Activated CD8-positive, alpha-beta memory T cell treated with anti-CD3 and anti-CD28 coated beads, Interleukin-2, amount 10 ng/mL, durations not matched to agents 7 days and 5 days (primary cell): ENCODE results near the gene EPAS1. TPM values are rescaled to one million over a fixed set of nuclear protein-coding genes. Genes with fewer than 3 reads are reported as not detected.

Source experiments
- ATAC-seq: fragments of 150-1000 bp; cut with Tn5 transposase; one replicate; pipeline ENCODE4 v1.10.0; 2021; ENCODE audit warnings: moderate library complexity
- CTCF ChIA-PET: fragments of 350-600 bp; sonication (Branson Sonifier 250); formaldehyde crosslinking; loops from one replicate; lab custom pipeline; 2021; ENCODE audit warnings: antibody characterized with exemption; lab: Charles Lee
- DNase-seq: peaks from one replicate; pipeline ENCODE4 v3.0.0-alpha.2; 2020
- H3K27ac Mint-ChIP-seq: one replicate; pipeline ENCODE4 v1.8.0; 2021; ENCODE audit warnings: mild to moderate bottlenecking, mixed read lengths
- H3K27me3 Mint-ChIP-seq: one replicate; pipeline ENCODE4 v1.8.0; 2021; ENCODE audit warnings: mixed read lengths
- H3K36me3 Mint-ChIP-seq: one replicate; pipeline ENCODE4 v1.8.0; 2021; ENCODE audit warnings: mild to moderate bottlenecking, mixed read lengths
- H3K4me1 Mint-ChIP-seq: one replicate; pipeline ENCODE4 v1.8.0; 2021; ENCODE audit warnings: mixed read lengths
- H3K4me3 Mint-ChIP-seq: one replicate; pipeline ENCODE4 v1.8.0; 2021; ENCODE audit warnings: mild to moderate bottlenecking, moderate library complexity, mixed read lengths
- H3K9me3 Mint-ChIP-seq: one replicate; pipeline ENCODE4 v1.8.0; 2022; ENCODE audit warnings: low read depth, mixed read lengths
- total RNA-seq, 2 experiments: library from RNA; stranded (reverse); gene quantifications; one replicate each; pipeline ENCODE4 v1.2.3, GENCODE V29; 2021

Gene EPAS1
- total RNA-seq, 2 experiments from 2014 or later = 15.6 to 42.5 TPM

DNA sequence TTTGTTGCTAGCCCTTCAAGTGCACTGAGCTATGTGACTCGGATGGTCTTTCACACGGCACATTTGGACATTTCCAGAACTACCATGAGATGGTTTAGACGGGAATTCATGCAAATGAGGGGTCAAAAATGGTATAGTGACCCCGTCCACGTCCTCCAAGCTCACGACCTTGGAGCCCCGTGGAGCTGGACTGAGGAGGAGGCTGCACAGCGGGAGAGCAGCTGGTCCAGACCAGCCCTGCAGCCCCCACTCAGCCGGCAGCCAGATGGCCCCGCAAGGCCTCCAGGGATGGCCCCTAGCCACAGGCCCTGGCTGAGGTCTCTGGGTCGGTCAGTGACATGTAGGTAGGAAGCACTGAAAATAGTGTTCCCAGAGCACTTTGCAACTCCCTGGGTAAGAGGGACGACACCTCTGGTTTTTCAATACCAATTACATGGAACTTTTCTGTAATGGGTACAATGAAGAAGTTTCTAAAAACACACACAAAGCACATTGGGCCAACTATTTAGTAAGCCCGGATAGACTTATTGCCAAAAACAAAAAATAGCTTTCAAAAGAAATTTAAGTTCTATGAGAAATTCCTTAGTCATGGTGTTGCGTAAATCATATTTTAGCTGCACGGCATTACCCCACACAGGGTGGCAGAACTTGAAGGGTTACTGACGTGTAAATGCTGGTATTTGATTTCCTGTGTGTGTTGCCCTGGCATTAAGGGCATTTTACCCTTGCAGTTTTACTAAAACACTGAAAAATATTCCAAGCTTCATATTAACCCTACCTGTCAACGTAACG lies 88.8 kb downstream of the EPAS1 start:
- no peak for ATAC-seq
- H3K27me3 Mint-ChIP-seq = no peaks in the 10 kb centered on the region
- H3K27ac Mint-ChIP-seq = no peak overlapping the region
- CTCF ChIA-PET = interaction anchor here (1.1 to 1.4 kb wide), 2 partner anchors 11 to 20 kb away, joined by 3 to 4 read pairs; no protein-coding TSS in a partner anchor
- H3K4me1 Mint-ChIP-seq = peaks cover 8% of the 10 kb centered on the region
- DNase-seq = peak; percentile 15
- H3K9me3 Mint-ChIP-seq = no peaks in the 10 kb centered on the region
- H3K36me3 Mint-ChIP-seq = peaks cover 4% of the 10 kb centered on the region
- no peak overlapping the region for H3K4me3 Mint-ChIP-seq

- no peak for ATAC-seq
- H3K4me1 Mint-ChIP-seq = peaks cover 8% of the 10 kb centered on the region
- H3K9me3 Mint-ChIP-seq = no peaks in the 10 kb centered on the region
- H3K4me3 Mint-ChIP-seq = no peak overlapping the region
- H3K27ac Mint-ChIP-seq = peak overlapping the region; percentile 20
- DNase-seq = no peak
- no peaks in the 10 kb centered on the region for H3K27me3 Mint-ChIP-seq
- CTCF ChIA-PET = interaction anchor here (0.6 to 1.1 kb wide), 2 partner anchors 21 to 27 kb away, joined by 3 read pairs; no protein-coding TSS in a partner anchor
- H3K36me3 Mint-ChIP-seq = peaks cover 4% of the 10 kb centered on the region
Measured at GRCh38 chr2:46386763-46387162, 89.6 kb downstream of the EPAS1 start.

GRCh38 chr2:46387292-46387691 lies 90.1 kb downstream of the EPAS1 start:
- Mint-ChIP-seq H3K9me3 (no peaks in the 10 kb centered on the region), H3K27me3 (no peaks in the 10 kb centered on the region), H3K4me3 (no peak overlapping the region), H3K4me1 (peaks cover 8% of the 10 kb centered on the region), H3K27ac (peak overlapping the region; percentile 37), H3K36me3 (peaks cover 4% of the 10 kb centered on the region)
- ATAC-seq (peak; percentile 47), DNase-seq (peak; percentile 41)
- CTCF ChIA-PET = interaction anchor here (0.6 to 1.0 kb wide), 2 partner anchors 27 to 76 kb away, joined by 3 read pairs; no protein-coding TSS in a partner anchor

DNA sequence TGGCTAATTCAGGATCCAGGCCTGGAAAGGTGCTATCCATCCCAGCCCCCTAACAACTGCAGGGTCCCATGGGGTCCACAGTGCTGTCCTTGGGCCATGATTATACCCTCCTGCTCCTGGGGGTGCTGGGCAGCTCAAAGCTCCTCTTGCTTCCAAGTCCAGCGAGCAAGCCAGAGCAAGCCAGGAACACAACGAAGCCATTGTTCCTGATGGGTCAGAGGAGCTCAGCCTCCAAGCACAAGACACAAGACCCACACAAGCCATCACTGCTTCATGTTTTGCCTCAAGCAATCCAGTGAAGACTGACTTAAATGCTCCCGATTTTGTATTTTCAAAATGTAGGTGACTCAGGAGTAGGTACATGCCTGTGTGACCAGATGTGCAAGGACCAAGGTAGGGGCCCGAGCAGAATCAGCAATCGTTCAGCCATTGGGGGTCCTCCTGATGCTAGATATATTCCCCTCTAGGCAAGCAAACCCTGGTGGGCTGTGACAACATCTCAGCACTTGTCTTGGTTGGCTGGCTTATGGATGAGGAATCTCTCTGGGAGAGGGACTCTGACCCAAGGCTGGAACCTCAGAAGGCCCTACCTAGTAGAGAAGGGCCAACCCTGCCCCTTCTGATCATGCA lies 90.8 kb downstream of the EPAS1 start:
- peaks cover 4% of the 10 kb centered on the region for H3K36me3 Mint-ChIP-seq
- peak overlapping the region; percentile 37 for H3K27ac Mint-ChIP-seq
- DNase-seq = no peak
- peaks cover 8% of the 10 kb centered on the region for H3K4me1 Mint-ChIP-seq
- H3K27me3 Mint-ChIP-seq = no peaks in the 10 kb centered on the region
- no peaks in the 10 kb centered on the region for H3K9me3 Mint-ChIP-seq
- CTCF ChIA-PET = interaction anchor here (1.0 kb wide), 1 partner anchor 75 kb away, joined by 3 read pairs; no protein-coding TSS in a partner anchor
- ATAC-seq = no peak
- H3K4me3 Mint-ChIP-seq = no peak overlapping the region

DNA sequence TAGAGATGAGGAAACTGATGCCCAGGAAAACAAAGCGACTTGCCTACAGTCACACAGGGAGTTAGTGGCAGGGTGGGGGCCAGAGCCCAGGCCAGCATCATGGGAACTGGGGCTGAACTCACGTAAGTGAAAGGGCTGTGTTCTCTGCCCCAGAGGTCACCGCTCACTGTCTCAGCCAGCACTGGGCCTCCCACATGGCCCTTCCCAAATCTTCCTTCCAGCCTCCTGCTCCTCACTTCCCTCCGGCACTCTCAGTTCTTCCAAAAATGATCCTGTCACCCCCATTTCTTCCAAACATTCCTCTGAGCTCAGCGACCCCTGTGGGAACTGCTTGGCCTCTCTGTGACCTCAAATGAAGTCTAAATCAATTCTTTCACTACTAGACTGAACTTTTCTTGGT lies 91.7 kb downstream of the EPAS1 start:
- H3K4me1 Mint-ChIP-seq = peaks cover 8% of the 10 kb centered on the region
- H3K36me3 Mint-ChIP-seq = peaks cover 4% of the 10 kb centered on the region
- no peak for DNase-seq
- no peak overlapping the region for H3K27ac Mint-ChIP-seq
- no peaks in the 10 kb centered on the region for H3K27me3 Mint-ChIP-seq
- CTCF ChIA-PET = no interaction called here
- no peaks in the 10 kb centered on the region for H3K9me3 Mint-ChIP-seq
- H3K4me3 Mint-ChIP-seq = no peak overlapping the region
- no peak for ATAC-seq

- H3K4me1 Mint-ChIP-seq = peaks cover 8% of the 10 kb centered on the region
- no peaks in the 10 kb centered on the region for H3K9me3 Mint-ChIP-seq
- no peak overlapping the region for H3K27ac Mint-ChIP-seq
- DNase-seq = no peak
- ATAC-seq = no peak
- no peaks in the 10 kb centered on the region for H3K27me3 Mint-ChIP-seq
- CTCF ChIA-PET = no interaction called here
- H3K4me3 Mint-ChIP-seq = no peak overlapping the region
- H3K36me3 Mint-ChIP-seq = peaks cover 4% of the 10 kb centered on the region
Measured at GRCh38 chr2:46389417-46389916, 92.3 kb downstream of the EPAS1 start.

DNA sequence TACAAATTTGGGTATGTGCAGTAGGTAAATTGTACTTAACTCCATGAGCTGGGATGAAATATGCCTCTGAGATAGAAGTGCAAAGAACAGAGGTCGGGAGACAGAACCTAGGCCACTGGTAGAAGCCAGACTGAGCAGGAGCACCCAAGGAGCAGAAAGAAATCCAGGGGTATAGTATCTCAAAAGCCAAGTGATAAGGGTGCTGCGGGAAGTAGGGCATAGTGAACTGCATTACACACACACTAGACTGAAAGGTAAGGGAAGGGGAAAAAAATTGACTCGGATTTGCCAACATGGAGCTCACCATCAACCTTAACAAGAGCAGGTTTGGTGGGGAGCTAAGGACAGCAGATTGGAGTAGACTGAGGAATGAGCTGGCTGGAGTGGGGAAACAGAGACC lies 92.8 kb downstream of the EPAS1 start:
- Mint-ChIP-seq H3K27me3 (no peaks in the 10 kb centered on the region), H3K9me3 (no peaks in the 10 kb centered on the region), H3K4me1 (peaks cover 12% of the 10 kb centered on the region), H3K36me3 (no peaks in the 10 kb centered on the region), H3K27ac (no peak overlapping the region), H3K4me3 (no peak overlapping the region)
- CTCF ChIA-PET = no interaction called here
- DNase-seq = no peak
- ATAC-seq = no peak

DNA sequence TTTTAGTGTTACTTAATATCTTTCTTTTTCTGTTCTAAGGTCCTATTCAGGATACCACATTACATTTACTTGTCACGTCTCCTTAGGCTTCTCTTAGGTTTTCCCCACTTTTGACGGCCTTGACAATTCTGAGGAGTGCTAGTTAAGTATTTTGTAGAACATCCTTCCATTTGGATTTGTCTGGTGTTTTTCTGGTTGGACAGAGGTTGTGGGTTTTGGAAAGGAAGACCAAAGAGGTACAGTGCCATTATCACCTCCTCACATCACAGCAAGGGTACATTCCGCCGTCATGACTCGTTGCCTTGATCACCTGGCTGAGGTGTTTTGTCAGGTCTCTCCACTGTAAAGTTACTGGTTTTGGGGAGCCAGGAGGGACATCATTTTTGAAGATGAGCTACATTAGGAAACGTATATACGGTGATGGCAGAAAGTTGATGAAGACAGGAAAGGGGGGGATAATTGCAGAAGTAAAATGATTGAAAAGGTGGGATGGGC lies 93.7 kb downstream of the EPAS1 start:
- H3K4me3 Mint-ChIP-seq = no peak overlapping the region
- H3K36me3 Mint-ChIP-seq = no peaks in the 10 kb centered on the region
- ATAC-seq (no peak), DNase-seq (no peak)
- CTCF ChIA-PET = no interaction called here
- H3K9me3 Mint-ChIP-seq = no peaks in the 10 kb centered on the region
- H3K27me3 Mint-ChIP-seq = peaks cover 2% of the 10 kb centered on the region
- H3K4me1 Mint-ChIP-seq = peaks cover 17% of the 10 kb centered on the region
- H3K27ac Mint-ChIP-seq = no peak overlapping the region

GRCh38 chr2:46392561-46393346 lies 95.5 kb downstream of the EPAS1 start:
- CTCF ChIA-PET = interaction anchor here (1.4 kb wide), 1 partner anchor 63 kb away, joined by 3 read pairs; no protein-coding TSS in a partner anchor
- peaks cover 5% of the 10 kb centered on the region for H3K27me3 Mint-ChIP-seq

GRCh38 chr2:46393347-46393820 lies 96.2 kb downstream of the EPAS1 start:
- no peak for DNase-seq
- peaks cover 11% of the 10 kb centered on the region for H3K27me3 Mint-ChIP-seq
- no peaks in the 10 kb centered on the region for H3K36me3 Mint-ChIP-seq
- no peak overlapping the region for H3K27ac Mint-ChIP-seq
- no peak overlapping the region for H3K4me3 Mint-ChIP-seq
- H3K4me1 Mint-ChIP-seq = peaks cover 9% of the 10 kb centered on the region
- H3K9me3 Mint-ChIP-seq = no peaks in the 10 kb centered on the region
- CTCF ChIA-PET = interaction anchor here (1.4 kb wide), 1 partner anchor 63 kb away, joined by 3 read pairs; no protein-coding TSS in a partner anchor
- ATAC-seq = no peak

More at GRCh38 chr2:46392561-46393346, 95.5 kb downstream of the EPAS1 start:
- no peak overlapping the region for H3K4me3 Mint-ChIP-seq
- H3K9me3 Mint-ChIP-seq = no peaks in the 10 kb centered on the region
- peaks cover 9% of the 10 kb centered on the region for H3K4me1 Mint-ChIP-seq
- DNase-seq (no peak), ATAC-seq (no peak)
- no peaks in the 10 kb centered on the region for H3K36me3 Mint-ChIP-seq
- no peak overlapping the region for H3K27ac Mint-ChIP-seq

DNA sequence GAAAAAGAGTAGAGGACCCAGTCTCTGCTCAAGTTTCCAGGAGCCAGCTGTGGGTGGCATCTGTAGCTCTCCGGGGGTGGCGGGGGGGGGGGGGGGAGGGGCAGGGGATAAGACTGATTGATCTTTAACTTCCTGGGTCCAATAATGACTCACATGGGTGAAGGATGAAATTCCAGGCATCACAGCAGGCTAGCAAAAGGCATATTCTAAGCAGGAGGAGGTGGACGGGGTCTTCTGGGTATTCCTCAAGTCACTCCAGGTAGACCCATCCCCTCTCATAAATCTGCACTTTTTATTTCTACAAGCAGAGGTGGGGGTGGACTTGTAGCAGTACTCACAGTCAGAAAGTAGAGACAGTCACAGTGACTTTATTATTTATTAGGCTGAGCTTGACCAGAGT lies 96.7 kb downstream of the EPAS1 start:
- Mint-ChIP-seq H3K9me3 (no peaks in the 10 kb centered on the region), H3K27me3 (peaks cover 16% of the 10 kb centered on the region), H3K4me1 (peaks cover 9% of the 10 kb centered on the region), H3K4me3 (no peak overlapping the region), H3K36me3 (no peaks in the 10 kb centered on the region), H3K27ac (no peak overlapping the region)
- ATAC-seq (no peak), DNase-seq (no peak)
- CTCF ChIA-PET = interaction anchor here (1.4 kb wide), 1 partner anchor 62 kb away, joined by 3 read pairs; no protein-coding TSS in a partner anchor

GRCh38 chr2:46394649-46395510 lies 97.7 kb downstream of the EPAS1 start:
- no peak overlapping the region for H3K27ac Mint-ChIP-seq
- H3K4me3 Mint-ChIP-seq = no peak overlapping the region
- H3K27me3 Mint-ChIP-seq = peaks cover 20% of the 10 kb centered on the region
- peaks cover 9% of the 10 kb centered on the region for H3K4me1 Mint-ChIP-seq
- CTCF ChIA-PET = no interaction called here
- no peaks in the 10 kb centered on the region for H3K9me3 Mint-ChIP-seq
- DNase-seq (no peak), ATAC-seq (no peak)
- no peaks in the 10 kb centered on the region for H3K36me3 Mint-ChIP-seq
